HG03575 (cell line): ENCODE results near the gene MRAS.
"Not testable (repeated sequence)": the region's sequence is repeated elsewhere in the genome, so short reads cannot be mapped to it uniquely, and the experiment has no call there.

ENCODE experiments used
- ATAC-seq: cut with Tn5 transposase; IDR thresholded peaks from one replicate; pipeline ENCODE4 v1.9.1; 2021; ENCODE audit not compliant: unreplicated experiment, insufficient number of reproducible peaks, low FRiP score; ENCODE audit errors: extremely low read depth

The MRAS gene

DNA sequence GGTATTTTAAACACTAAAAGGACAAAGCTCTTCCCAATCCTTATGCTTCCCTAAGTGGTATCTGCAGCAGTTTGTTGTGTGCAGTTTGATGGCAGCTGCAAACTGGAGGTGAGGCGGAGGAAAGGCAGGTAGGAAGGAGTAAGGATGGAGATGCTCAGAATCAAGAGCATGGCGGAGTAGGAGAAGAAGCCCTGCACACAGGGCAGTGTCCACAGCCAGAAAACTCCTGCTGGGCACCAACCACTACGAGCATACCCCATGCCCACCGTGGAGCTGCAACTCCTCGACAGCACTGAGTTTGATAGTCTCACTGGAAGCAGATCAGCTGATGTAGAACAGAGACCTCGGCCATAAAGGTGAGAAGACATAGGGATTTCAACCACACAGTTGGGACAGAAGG lies 55.7 kb downstream of the MRAS start:
- ATAC-seq = no peak

DNA sequence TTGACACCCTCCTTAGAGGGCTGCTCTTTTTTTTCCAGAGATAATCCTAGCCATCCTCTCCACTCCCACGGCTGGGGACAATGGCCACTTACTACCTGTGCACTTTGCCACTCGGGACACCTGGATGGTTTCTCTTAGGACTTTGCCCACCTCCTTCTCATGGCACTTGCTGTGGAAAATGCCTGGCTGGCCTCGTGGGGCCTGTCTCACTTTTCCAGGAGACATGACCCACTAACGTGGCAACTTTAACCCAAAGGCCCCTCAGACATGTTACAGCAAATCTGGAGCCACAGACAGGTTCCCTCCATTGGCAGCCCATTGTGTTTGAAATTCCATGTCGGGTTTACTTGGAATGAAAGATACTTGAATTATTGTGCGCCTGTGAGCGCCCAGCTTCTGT lies 56.6 kb downstream of the MRAS start:
- ATAC-seq = no peak

- no peak for ATAC-seq
Measured at GRCh38 chr3:138405486-138405885, 57.1 kb downstream of the MRAS start.

- ATAC-seq = no peak
Measured at GRCh38 chr3:138406606-138407005, 58.2 kb downstream of the MRAS start.

- no peak for ATAC-seq
Measured at GRCh38 chr3:138407236-138407907, 59.0 kb downstream of the MRAS start.

DNA sequence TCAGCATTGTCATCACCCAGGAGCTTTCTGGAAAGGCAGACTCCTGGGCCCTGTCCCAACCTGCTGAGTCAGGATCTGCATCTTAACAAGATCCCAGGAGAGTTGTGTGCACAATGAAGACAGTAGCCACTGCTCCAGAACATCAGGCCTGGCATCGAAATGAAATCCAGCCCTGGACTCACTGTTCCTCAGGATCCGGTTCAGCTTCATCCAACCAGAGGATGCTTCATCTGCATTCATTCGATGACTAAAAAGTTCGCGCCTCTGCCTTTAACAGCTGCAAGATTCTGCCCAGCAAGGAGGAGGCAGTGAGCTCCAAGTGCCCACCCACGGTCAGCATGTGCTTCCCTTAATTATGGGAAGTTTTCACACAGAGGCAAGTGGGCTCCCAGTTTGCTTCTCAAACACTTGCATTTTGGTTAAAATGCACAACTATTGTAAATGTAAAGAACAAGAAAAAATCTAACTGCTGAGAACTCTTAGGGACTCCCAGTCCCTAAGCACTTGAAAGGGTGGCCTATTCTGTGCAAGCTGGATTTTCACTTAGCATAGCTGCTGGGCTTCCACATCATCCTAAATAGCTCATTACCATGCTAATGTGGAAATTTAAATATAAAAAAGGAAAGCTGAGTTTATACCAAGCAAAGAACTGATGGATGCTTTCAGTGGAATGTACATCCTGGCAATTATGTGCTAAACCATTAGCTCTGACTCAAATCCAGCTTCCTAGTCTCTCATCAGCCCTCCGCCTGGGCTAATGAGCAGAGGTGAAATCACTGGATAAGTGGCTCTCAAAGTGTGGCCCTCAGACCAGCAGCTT lies 60.6 kb downstream of the MRAS start:
- ATAC-seq = no peak

GRCh38 chr3:138412821-138413551 lies 64.6 kb downstream of the MRAS start:
- no peak for ATAC-seq

DNA sequence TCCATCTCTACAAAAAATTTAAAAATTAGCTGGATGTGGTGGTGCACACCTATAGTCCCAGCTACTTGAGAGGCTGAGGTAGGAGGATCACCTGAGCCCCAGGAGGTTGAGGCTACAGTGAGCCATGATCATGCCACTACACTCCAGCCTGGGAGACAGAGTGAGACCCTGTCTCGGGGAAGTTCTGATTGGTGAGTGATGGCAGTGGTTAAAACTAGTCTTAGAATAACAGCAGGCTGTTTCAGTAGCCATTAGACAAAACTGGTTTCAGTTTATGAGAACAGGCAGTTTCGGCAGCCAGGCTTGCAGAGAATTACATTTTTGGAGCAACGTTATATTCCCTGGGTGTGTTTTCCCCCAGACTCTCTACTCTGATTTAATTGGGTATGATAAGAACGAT lies 67.9 kb downstream of the MRAS start:
- not testable (repeated sequence) for ATAC-seq

GRCh38 chr3:138417559-138417982 lies 69.2 kb downstream of the MRAS start:
- ATAC-seq = no peak

- no peak for ATAC-seq
Measured at GRCh38 chr3:138418601-138419206, 70.3 kb downstream of the MRAS start.

DNA sequence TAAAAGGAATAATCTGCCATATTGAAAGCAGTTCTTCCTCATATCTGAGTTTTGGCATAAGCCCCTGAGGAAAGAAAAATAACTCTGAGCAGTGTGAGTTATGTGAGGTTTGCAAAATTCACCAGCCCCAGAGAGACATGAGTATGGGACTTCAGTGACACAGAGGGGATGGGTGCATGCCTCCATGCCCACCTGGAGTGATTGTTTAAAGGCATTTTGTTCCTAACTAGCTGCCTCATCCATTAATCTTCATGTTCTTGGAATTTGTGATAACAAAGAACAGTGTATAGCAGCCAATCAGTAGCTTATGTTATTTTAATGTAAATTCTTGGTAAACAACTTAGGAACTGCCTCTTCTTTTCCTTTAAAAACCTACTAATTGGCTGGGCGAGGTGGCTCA lies 74.9 kb downstream of the MRAS start:
- no peak for ATAC-seq

DNA sequence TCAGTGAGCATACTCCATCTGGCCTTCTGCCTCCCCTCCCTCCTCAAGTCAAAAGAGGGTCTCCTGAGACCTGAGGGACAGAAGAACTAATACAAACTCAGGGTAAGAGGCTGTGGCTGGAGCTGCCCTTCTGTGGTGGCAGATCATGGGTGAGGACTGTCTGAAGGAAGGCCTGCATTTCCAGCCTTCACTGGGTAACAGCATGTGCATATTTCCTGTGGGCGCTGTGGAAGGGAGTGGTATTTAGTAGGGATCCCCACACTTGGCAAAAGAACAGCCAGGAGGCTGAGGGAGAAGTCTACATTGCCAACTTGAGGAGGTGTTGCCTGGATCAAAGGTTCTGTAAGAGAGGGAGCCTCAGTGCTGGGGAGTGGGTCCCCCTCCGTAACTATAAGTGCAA lies 75.9 kb downstream of the MRAS start:
- ATAC-seq = no peak

DNA sequence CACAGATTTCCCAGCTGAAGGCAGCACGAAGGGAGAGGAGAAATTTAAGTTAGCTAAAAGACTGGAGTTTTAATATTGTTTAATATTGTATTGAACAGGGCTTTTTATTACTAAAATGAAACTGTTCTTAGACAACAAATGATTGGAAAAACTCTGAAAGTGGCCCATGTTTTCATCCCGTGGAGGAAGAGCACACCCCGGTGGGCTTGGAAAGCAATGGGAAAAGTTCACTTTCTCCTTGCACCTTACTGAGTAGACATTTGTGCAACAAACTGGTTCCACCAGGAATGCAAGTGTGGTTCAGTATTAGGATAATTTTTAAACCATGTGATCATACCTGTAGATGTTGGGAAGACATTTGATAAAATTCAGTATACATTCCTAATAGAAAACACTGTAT lies 77.8 kb downstream of the MRAS start:
- ATAC-seq = no peak

DNA sequence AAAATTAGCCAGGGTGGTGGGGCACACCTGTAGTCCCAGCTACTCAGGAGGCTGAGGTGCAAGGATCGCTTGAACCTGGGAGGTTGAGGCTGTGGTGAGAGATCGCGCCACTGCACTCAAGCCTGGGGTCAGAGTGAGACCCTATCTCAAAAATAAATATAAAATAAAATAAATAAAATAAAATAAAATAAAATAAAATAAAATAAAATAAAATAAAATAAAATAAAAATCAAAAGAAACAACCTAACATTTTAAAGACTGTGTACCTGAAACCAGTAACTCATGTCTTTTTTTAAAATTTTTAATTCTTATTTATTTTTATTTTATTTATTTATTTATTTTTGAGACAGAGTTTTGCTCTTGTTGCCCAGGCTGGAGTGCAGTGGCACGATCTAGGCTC lies 78.4 kb downstream of the MRAS start:
- ATAC-seq = not testable (repeated sequence)

DNA sequence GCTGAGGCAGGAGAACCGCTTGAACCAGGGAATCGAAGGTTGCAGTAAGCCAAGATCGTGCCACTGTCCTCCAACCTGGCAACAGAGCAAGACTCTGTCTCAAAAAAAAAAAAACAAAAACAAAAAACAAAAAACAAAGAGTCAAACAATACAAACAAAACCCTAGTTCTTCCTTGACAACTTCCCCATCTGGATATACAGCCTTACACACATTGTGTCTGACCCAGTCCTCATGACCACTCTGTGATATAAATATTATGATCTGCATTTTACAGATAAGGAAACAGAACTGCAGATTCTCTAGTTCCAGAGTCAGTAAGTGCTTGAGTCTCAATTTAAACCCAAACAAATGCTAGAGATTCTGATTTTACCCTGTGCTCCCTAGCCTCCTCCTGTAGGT lies 81.3 kb downstream of the MRAS start:
- no peak for ATAC-seq

DNA sequence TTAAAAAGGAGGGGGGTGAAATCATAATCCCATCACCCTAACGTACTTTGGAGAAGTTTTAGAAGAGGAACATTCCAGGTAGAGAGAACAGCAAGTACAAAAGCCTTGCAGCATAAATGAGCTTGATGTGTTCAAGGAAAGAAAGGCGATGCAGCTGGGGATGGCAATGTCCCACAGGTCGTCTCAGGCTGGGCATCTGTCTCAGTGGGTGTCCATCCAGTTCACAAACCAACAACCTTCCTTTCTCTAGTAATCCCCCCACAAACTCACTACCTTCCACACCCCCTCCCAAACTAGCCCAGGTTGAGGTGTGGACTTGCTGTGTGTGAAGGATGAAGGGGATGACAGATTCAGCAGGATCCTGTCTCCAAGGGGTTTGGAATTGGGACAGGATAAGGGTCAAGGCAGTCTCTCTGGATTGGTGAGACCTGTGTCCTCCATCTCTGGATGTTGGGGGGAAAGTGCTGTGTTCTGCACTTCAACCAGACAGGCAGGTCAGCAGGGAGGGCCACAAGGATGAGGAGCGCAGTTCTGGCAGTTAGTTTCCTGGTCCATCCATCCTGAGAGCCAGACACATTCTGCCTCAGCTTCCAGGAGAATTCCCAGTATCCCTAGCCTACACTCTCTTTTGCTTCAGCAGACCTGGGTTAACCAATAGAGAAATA lies 84.3 kb downstream of the MRAS start:
- ATAC-seq = no peak

DNA sequence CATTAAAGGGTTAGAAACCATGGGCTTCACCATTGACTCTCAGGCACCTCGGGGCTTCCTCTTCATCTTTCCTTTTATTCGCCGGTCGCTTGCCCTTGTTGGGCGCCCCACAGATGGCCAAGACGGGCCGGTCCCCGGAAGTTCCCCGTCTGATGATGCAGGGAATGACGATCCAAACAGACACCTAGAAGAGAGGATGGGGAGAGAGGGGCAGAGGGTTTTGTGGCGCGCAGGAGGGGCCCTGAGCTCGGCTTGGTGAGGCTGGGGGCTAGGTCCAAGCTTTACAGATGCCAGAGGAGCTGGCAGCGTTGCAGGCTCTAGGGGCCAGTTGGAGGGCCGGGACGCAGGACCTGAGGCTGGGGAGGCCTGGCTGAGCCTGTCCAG lies 85.5 kb downstream of the MRAS start:
- no peak for ATAC-seq

DNA sequence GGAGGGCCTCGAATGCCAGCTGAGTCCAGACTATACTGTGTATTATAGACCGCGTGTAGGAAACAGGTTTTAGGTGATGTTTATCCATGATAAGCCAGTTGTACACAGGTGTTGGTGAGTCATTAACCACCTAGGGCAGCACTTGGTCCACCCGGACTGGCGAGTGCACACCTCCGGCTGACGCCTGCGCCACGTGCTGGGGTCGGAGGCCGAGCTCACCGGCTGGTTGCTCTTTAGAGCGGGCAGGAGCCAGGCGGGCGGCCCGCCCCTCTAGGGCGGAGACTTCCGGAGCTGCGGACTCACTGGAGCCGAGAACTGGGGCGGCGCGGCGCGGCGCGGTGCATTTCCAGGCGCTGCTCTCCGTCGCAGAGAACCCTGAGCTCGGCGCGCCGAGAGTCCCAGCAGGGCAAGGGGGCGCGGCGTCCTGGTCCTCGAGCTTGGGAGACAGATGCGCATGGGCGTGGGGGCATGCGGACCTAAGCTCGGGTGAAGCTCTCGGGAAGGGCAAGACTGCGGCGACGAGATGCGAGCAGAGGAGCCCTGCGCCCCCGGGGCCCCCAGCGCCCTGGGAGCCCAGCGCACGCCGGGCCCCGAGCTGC lies 86.0 kb downstream of the MRAS start, which contains the start of gene ESYT3:
Gene ESYT3, plus strand, starts transcription at position 341 of the 599 bp plus-strand sequence. Its CDS starts 183 bp downstream, at position 524.
- no peak for ATAC-seq
